GM18499 (cell line): ENCODE results near the gene SUPT16H.
A peak's percentile ranks its signal among the peaks of the same experiment; 100 is the strongest.
"Not testable (repeated sequence)": the region's sequence is repeated elsewhere in the genome, so short reads cannot be mapped to it uniquely, and the experiment has no call there.

Experiments used
- ATAC-seq: cut with Tn5 transposase; IDR thresholded peaks from one replicate; pipeline ENCODE4 v1.9.1; 2021; ENCODE audit warnings: moderate number of reproducible peaks; ENCODE audit not compliant: insufficient read depth, unreplicated experiment

SUPT16H gene

GRCh38 chr14:21383848-21384493 is at the start of gene SUPT16H:
Gene SUPT16H (minus strand): TSS chr14:21384019. CDS start chr14:21383927, 92 bp downstream.
- ATAC-seq, result peak; percentile 39

GRCh38 chr14:21431126-21431525 is 47.3 kb upstream of the SUPT16H start:
- no peak for ATAC-seq

DNA sequence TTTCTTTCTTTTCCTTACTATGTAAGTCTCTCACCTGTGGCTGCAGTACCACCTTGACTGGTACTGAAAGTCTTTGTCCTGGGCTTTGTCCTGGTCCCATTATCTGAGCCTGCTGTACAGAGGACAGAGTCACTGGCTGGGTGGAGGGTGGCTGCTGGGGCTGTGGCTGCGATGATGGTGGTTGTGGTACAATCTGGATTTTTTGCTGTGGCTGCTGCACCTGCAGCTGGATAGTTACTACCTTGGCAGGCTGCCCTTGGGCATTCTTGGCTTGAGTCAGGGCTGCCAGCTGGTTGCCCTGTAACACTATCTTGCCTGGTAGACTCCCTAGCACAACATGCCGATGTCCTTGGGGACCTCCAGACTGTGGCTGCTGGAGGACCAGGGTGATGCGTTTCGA is 45.1 kb upstream of the SUPT16H start:
- no peak for ATAC-seq

- no peak for ATAC-seq
Observed at GRCh38 chr14:21426692-21427091, 42.9 kb upstream of the SUPT16H start.

GRCh38 chr14:21419528-21419927 is 35.7 kb upstream of the SUPT16H start:
- ATAC-seq, result no peak

GRCh38 chr14:21415329-21415728 is 31.5 kb upstream of the SUPT16H start:
- no peak for ATAC-seq

DNA sequence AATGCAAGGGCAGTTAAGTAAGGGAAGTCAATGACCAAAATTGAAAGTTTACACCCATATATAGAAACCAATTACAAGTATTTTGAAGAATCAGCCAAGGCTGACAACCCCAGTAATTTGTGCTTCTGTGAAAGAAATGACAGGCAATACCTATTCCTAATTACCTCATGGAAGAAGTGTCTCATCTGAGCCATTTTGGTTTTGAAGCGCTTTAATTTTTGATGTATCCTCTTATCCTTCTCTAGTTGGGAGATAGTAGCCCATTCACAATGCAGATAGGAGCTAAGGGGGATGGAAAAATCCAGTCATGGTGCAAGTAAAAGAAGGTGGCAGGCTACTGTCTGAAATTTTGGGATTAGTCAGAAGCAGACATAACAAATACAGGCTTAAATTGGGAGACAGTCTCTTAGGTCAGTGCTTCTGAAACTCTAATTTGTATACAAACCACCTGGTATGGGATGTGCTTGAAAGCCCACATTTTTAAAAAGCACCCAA is 30.4 kb upstream of the SUPT16H start:
- no peak for ATAC-seq

DNA sequence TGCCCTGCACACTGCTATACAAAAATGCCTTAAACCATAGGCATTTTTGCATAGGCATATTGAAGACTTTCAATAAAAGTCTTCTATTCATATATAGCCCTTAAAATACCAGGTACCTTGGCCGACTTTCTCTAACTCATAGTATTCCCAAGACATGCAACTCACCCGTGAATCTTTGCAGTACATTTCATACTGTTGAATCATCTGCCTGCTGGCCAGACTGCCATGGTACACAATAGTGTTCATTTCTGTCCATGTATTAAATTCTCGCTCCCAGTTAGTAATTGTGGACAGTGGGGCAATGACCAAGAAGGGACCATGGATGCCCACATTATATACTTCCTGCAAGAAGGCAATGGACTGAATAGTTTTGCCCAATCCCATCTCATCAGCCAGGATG is 24.3 kb upstream of the SUPT16H start:
- ATAC-seq, result no peak

DNA sequence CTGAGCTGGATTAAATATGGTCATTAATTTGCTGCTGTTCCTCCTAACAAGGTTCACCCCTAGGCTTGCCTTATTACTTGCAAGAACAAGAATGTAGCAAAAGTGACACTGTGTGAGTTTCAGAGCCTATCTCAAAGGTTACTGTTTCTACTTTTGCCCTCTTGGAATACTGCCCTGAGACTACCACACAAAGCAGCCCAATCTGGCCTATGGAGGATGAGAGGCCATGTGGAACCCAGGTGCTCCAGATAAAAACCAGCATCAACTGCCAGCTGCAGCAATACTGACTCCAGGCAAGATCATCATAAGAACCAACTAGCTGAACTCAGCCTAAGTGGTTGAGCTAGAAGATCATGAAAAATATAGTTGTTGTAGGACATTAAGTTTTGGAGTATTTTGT is 22.4 kb upstream of the SUPT16H start:
- no peak for ATAC-seq

GRCh38 chr14:21405097-21405496 is 21.3 kb upstream of the SUPT16H start:
- no peak for ATAC-seq

DNA sequence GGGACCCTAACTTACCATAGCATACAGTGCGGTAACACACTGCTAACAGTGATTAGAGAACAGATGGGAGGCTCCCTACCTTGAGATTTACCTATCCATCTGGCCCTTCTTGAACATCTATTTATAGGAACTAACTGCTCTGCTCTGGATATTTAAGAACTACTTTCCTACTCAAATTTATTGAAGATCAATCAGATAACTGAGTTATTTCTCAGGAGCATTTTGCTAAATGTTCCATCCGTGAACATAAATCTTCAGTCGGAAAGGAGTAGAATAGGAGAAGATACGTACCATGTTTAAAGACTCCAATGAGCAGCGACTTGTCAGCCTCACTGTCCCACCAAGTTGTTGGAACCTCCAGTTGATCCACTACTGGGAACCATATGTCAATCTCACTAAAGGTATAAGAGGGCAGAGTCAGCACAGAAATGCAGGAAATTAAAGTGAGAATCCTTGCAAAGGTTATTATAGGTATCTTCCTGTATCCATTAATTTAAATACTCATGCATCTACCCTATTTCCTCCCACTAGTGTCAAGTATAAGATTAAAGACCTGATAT is 15.6 kb upstream of the SUPT16H start:
- ATAC-seq, result no peak

DNA sequence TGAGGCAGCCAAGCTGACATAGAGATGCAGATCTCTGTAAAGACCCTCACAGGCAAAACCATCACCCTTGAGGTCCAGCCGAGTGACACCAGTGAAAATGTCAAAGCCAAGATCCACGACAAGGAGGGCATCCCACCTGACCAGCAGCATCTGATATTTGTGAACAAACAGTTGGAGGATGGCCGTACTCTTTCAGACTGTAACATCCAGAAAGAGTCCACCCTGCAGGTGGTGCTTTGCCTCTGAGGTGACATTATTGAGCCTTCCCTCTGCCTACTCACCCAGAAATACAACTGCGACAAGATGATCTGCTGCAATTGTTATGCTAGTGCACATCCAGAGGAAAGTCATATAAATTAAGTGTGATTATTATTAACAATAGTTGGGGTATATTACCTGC is 15.1 kb upstream of the SUPT16H start:
- ATAC-seq, result no peak

DNA sequence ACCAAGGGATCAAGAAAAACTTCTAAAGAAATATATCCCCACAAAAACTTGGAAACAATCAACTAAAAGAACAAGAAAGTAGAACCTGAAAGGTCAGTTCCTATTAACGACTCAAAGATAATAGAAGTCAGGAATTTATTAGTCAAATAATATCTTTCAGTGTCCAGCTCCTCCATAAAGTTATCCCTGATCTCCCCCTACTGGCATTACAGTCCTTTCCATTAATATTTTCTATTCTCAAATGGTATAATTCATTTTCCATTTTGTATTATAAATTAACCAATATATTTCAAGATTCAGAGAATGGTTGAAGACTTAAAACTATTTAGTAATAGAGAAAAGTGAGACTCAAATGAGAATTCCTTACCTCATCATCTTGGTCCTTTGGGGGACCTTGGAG is 11.6 kb upstream of the SUPT16H start:
- ATAC-seq, result no peak

GRCh38 chr14:21385188-21385904 is 1.5 kb upstream of the SUPT16H start:
- no peak for ATAC-seq

- ATAC-seq, result no peak
Observed at GRCh38 chr14:21384494-21384851, 654 bp upstream of the SUPT16H start.

GRCh38 chr14:21382886-21383847 is 652 bp downstream of the SUPT16H start:
- no peak for ATAC-seq

GRCh38 chr14:21382095-21382494 is 1.7 kb downstream of the SUPT16H start:
- no peak for ATAC-seq

- ATAC-seq, result no peak
Observed at GRCh38 chr14:21379338-21379737, 4.5 kb downstream of the SUPT16H start.

- ATAC-seq, result no peak
Observed at GRCh38 chr14:21373980-21374379, 9.8 kb downstream of the SUPT16H start.

GRCh38 chr14:21372814-21373213 is 11.0 kb downstream of the SUPT16H start:
- ATAC-seq, result not testable (repeated sequence)
